ENCODE data around the gene CNIH3. TPM values are rescaled to one million over a fixed set of nuclear protein-coding genes. Genes with fewer than 3 reads are reported as not detected.
A peak's percentile ranks its signal among the peaks of the same experiment; 100 is the strongest.

CNIH3 gene
- total RNA-seq, 2 donors from 2014 or later, result 0.33 to 1.3 TPM

GRCh38 chr1:224726441-224727182 lies 110.5 kb downstream of the CNIH3 start:
- Histone ChIP-seq H3K4me1 (no peaks in the 10 kb centered on the region), H3K36me3 (no peaks in the 10 kb centered on the region), H3K9me3 (no peaks in the 10 kb centered on the region), H3K27ac (no peak overlapping the region), H3K4me3 (no peak overlapping the region), H3K27me3 (no peaks in the 10 kb centered on the region)
- no peak for TF ChIP-seq CTCF (IDR thresholded peaks at IDR 0.05)
- peak; percentile 62 for DNase-seq (ENCODE audit: low spot score)

GRCh38 chr1:224727351-224728289 lies 111.5 kb downstream of the CNIH3 start:
- no peak for DNase-seq (ENCODE audit: low spot score)
- no peaks in the 10 kb centered on the region for H3K36me3 ChIP-seq
- H3K4me3 ChIP-seq, result no peak overlapping the region
- H3K4me1 ChIP-seq, result peaks cover 0 to 3% of the 10 kb centered on the region in 2 donors
- TF ChIP-seq CTCF (IDR thresholded peaks at IDR 0.05), result no peak
- no peaks in the 10 kb centered on the region for H3K27me3 ChIP-seq
- no peaks in the 10 kb centered on the region for H3K9me3 ChIP-seq
- no peak overlapping the region for H3K27ac ChIP-seq

- no peak for TF ChIP-seq CTCF (IDR thresholded peaks at IDR 0.05)
- Histone ChIP-seq H3K9me3 (no peaks in the 10 kb centered on the region), H3K27me3 (no peaks in the 10 kb centered on the region), H3K4me3 (no peak overlapping the region), H3K27ac (no peak overlapping the region), H3K4me1 (peaks cover 0 to 18% of the 10 kb centered on the region in 2 donors), H3K36me3 (no peaks in the 10 kb centered on the region)
- DNase-seq (ENCODE audit: low spot score), result no peak
Observed at GRCh38 chr1:224730540-224730939, 114.4 kb downstream of the CNIH3 start.

- Histone ChIP-seq H3K27ac (no peak overlapping the region), H3K4me1 (peaks cover 0 to 18% of the 10 kb centered on the region in 2 donors), H3K4me3 (no peak overlapping the region), H3K9me3 (no peaks in the 10 kb centered on the region), H3K27me3 (no peaks in the 10 kb centered on the region), H3K36me3 (no peaks in the 10 kb centered on the region)
- no peak for TF ChIP-seq CTCF (IDR thresholded peaks at IDR 0.05)
- no peak for DNase-seq (ENCODE audit: low spot score)
Observed at GRCh38 chr1:224730965-224731364, 114.8 kb downstream of the CNIH3 start.

GRCh38 chr1:224731633-224732032 lies 115.5 kb downstream of the CNIH3 start:
- no peak overlapping the region for H3K27ac ChIP-seq

More at GRCh38 chr1:224731633-224732032, 115.5 kb downstream of the CNIH3 start:
- Histone ChIP-seq H3K4me1 (peaks cover 0 to 18% of the 10 kb centered on the region in 2 donors), H3K27me3 (no peaks in the 10 kb centered on the region), H3K36me3 (no peaks in the 10 kb centered on the region), H3K4me3 (no peak overlapping the region), H3K9me3 (no peaks in the 10 kb centered on the region)
- no peak for DNase-seq (ENCODE audit: low spot score)
- no peak for TF ChIP-seq CTCF (IDR thresholded peaks at IDR 0.05)
